HFFc6 (cell line): ENCODE results near the gene PPP1R3D. TPM values are rescaled to one million over a fixed set of nuclear protein-coding genes. Genes with fewer than 3 reads are reported as not detected.

ENCODE experiments used
- DNase-seq: peaks from one replicate; pipeline ENCODE4 v3.0.0-alpha.2; 2018
- H3K27ac Mint-ChIP-seq: 2 replicates; pipeline ENCODE4 v1.8.0; 2020; ENCODE audit warnings: mild to moderate bottlenecking, mixed read lengths
- H3K27me3 Mint-ChIP-seq: 2 replicates; pipeline ENCODE4 v1.8.0; 2021; ENCODE audit warnings: mild to moderate bottlenecking, moderate library complexity, mixed read lengths; ENCODE audit not compliant: insufficient read depth
- H3K36me3 Mint-ChIP-seq: 2 replicates; pipeline ENCODE4 v1.8.0; 2021; ENCODE audit warnings: low read depth, mixed read lengths
- H3K4me1 Mint-ChIP-seq: 2 replicates; pipeline ENCODE4 v1.8.0; 2020; ENCODE audit warnings: low read depth, mixed read lengths
- H3K4me3 Mint-ChIP-seq: 2 replicates; pipeline ENCODE4 v1.8.0; 2020; ENCODE audit warnings: mild to moderate bottlenecking, moderate library complexity, mixed read lengths
- H3K9me3 Mint-ChIP-seq: 2 replicates; pipeline ENCODE4 v1.8.0; 2020; ENCODE audit warnings: mild to moderate bottlenecking, mixed read lengths
- total RNA-seq, 6 experiments: library from RNA; stranded (reverse); fragmentation: NEBNext Ultra II Directional; extraction: Animal tissue kit (Norgen Biotek cat#: 25700); gene quantifications; 2 replicates in 1 of 6; 3 replicates in 5 of 6; pipeline ENCODE4 v1.2.3, GENCODE V29; 2021
- TF ChIP-seq, protein P1 (sequence below): fragments of 200-600 bp; sonication (generic); IDR thresholded peaks from 2 replicates; pipeline ENCODE4 v1.5.0; 2021; ENCODE audit warnings: antibody characterized with exemption, mild to moderate bottlenecking

The PPP1R3D gene
- total RNA-seq, 6 experiments from 2014 or later: 5.6 to 6.8 (median 6.2) TPM

DNA sequence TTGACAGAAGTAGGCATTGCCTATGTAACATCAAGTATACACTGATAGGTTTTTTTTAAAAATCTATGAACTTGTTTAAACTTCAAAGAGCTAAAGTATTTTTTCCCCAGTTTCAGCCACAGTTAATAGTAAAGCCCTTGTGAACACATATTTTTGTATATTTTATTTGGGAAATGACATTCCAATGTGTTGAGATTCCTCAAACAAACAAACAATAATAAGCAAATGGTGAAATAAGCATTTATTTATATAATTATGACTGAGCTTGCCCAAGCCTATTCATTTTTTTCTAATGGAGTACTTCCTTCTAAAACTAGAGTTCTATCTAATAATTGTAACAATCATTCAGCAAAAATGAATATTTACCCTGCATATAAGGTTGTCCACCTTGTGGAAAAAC, 19.2 kb downstream of the PPP1R3D start:
- TF ChIP-seq, protein P1, sequence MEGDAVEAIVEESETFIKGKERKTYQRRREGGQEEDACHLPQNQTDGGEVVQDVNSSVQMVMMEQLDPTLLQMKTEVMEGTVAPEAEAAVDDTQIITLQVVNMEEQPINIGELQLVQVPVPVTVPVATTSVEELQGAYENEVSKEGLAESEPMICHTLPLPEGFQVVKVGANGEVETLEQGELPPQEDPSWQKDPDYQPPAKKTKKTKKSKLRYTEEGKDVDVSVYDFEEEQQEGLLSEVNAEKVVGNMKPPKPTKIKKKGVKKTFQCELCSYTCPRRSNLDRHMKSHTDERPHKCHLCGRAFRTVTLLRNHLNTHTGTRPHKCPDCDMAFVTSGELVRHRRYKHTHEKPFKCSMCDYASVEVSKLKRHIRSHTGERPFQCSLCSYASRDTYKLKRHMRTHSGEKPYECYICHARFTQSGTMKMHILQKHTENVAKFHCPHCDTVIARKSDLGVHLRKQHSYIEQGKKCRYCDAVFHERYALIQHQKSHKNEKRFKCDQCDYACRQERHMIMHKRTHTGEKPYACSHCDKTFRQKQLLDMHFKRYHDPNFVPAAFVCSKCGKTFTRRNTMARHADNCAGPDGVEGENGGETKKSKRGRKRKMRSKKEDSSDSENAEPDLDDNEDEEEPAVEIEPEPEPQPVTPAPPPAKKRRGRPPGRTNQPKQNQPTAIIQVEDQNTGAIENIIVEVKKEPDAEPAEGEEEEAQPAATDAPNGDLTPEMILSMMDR: no peak
- DNase-seq: no peak

DNA sequence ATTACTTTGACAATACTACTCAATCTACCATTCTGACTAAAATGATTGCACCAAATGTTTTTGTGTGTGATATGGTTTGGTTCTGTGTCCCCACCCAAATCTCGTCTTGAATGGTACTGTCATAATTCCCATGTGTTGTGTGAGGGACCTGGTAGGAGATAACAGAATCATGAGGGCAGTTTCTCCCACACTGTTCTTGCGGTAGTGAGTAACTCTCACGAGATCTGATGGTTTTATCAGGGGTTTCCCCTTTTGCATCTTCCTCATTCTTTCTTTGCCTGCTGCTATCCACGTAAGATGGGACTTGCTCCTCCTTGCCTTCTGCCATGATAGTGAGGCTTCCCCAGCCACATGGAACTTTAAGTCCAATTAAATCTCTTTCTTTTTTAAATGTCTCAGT, 27.5 kb downstream of the PPP1R3D start:
- Mint-ChIP-seq H3K36me3 (no peaks in the 10 kb centered on the region), H3K4me3 (no peak overlapping the region), H3K9me3 (no peaks in the 10 kb centered on the region), H3K27ac (no peak overlapping the region), H3K27me3 (no peaks in the 10 kb centered on the region), H3K4me1 (no peaks in the 10 kb centered on the region)
- no peak for DNase-seq
- TF ChIP-seq, protein P1: no peak

More for the DNA sequence above, 19.2 kb downstream of the PPP1R3D start:
- H3K36me3 Mint-ChIP-seq: no peaks in the 10 kb centered on the region
- no peaks in the 10 kb centered on the region for H3K4me1 Mint-ChIP-seq
- H3K4me3 Mint-ChIP-seq: no peak overlapping the region
- no peaks in the 10 kb centered on the region for H3K9me3 Mint-ChIP-seq
- H3K27me3 Mint-ChIP-seq: no peaks in the 10 kb centered on the region; the same call in 1 of the 2 replicates
- no peak overlapping the region for H3K27ac Mint-ChIP-seq

DNA sequence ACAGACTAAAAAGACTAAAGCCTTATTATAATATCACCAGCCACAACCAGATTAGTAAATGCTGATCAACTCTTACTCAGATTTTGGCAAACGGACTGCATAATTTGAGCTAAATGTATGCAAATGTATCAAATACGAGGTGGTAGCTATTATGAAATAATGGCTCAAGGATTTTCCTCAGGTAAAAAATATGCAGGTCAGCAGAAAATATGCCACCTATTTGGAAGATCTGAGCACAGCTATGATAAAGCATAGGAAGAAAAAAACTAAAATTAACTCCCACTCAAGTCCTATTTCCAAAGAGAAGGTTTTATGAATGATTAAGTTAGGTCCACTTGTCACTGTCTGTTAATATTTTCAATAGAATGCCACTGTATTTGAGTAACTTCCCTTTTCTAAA, 29.1 kb downstream of the PPP1R3D start:
- Mint-ChIP-seq H3K36me3 (no peaks in the 10 kb centered on the region), H3K9me3 (no peaks in the 10 kb centered on the region), H3K4me3 (no peak overlapping the region), H3K4me1 (no peaks in the 10 kb centered on the region), H3K27me3 (no peaks in the 10 kb centered on the region), H3K27ac (no peak overlapping the region)
- DNase-seq: no peak
- TF ChIP-seq, protein P1: no peak

DNA sequence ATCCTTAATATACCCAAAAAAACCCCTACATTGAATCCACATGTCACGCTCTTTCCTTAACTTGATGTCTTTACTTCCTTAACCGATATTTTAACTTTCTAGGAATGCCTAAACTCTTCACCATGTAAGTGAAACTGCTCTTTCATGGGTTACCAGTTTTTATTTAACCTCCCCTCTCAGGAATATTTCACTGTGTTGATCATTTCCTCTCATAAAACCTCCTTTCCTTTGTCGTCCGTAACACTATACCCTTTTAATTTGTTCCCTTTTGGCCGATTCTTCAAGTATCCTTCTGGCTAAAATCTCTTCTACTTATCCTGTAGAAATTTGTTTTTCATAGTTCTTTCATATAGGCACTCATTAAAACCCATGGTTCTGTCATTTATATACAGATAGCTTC, 31.2 kb downstream of the PPP1R3D start:
- DNase-seq: no peak
- Mint-ChIP-seq H3K9me3 (no peaks in the 10 kb centered on the region), H3K36me3 (no peaks in the 10 kb centered on the region), H3K27ac (no peak overlapping the region), H3K4me3 (no peak overlapping the region), H3K27me3 (no peaks in the 10 kb centered on the region), H3K4me1 (no peaks in the 10 kb centered on the region)
- TF ChIP-seq, protein P1: no peak

DNA sequence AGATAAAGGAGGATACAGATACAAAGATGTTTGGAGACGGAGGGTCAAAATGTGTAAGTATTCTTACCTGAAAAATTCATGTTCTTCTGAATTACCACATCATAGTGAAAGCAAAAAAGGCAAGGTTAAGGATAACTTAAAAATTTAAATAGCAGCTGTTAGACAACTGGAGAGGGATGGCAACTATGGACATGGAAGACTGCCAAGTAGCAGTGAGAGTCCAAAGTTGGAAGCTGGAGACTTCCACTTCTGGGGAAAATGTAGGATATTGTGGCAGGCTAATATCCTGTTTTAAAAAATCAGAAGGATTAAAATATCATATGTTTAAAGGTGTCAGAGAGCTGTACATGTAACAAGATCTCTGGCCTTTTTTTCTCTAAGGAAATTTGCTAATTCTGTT, 36.5 kb downstream of the PPP1R3D start:
- no peaks in the 10 kb centered on the region for H3K4me1 Mint-ChIP-seq
- H3K27ac Mint-ChIP-seq: no peak overlapping the region
- DNase-seq: no peak
- no peaks in the 10 kb centered on the region for H3K36me3 Mint-ChIP-seq
- no peaks in the 10 kb centered on the region for H3K9me3 Mint-ChIP-seq
- no peaks in the 10 kb centered on the region; the same call in 1 of the 2 replicates for H3K27me3 Mint-ChIP-seq
- H3K4me3 Mint-ChIP-seq: no peak overlapping the region
- TF ChIP-seq, protein P1: no peak

DNA sequence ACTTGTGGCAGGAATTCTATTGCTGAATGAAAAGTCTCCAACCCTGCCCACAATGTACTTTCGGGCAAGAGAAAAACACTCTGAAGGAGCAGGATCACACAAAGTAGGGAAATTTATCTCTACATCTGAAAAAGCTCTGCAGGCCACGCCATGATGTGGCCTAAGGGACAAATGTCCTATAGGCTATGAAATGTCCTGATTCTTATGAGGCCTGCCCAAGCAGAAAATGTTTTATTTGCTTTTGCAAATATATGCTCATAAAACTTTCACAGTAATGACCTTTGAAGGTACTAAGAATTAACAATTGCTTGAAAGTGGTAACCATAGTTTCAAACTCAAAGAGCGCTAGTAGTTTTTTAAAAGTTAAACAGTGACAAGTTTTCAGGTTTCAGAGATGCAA, 37.6 kb downstream of the PPP1R3D start:
- DNase-seq: no peak
- Mint-ChIP-seq H3K27me3 (no peaks in the 10 kb centered on the region; the same call in 1 of the 2 replicates), H3K4me3 (no peak overlapping the region), H3K4me1 (no peaks in the 10 kb centered on the region), H3K27ac (no peak overlapping the region), H3K36me3 (no peaks in the 10 kb centered on the region), H3K9me3 (no peaks in the 10 kb centered on the region)
- TF ChIP-seq, protein P1: no peak
